ENCODE data around the gene TM9SF2. TPM values are rescaled to one million over a fixed set of nuclear protein-coding genes. Genes with fewer than 3 reads are reported as not detected.

TM9SF2 gene, protein sequence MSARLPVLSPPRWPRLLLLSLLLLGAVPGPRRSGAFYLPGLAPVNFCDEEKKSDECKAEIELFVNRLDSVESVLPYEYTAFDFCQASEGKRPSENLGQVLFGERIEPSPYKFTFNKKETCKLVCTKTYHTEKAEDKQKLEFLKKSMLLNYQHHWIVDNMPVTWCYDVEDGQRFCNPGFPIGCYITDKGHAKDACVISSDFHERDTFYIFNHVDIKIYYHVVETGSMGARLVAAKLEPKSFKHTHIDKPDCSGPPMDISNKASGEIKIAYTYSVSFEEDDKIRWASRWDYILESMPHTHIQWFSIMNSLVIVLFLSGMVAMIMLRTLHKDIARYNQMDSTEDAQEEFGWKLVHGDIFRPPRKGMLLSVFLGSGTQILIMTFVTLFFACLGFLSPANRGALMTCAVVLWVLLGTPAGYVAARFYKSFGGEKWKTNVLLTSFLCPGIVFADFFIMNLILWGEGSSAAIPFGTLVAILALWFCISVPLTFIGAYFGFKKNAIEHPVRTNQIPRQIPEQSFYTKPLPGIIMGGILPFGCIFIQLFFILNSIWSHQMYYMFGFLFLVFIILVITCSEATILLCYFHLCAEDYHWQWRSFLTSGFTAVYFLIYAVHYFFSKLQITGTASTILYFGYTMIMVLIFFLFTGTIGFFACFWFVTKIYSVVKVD
- 89.4 and 149 TPM in 2 replicates for total RNA-seq

DNA sequence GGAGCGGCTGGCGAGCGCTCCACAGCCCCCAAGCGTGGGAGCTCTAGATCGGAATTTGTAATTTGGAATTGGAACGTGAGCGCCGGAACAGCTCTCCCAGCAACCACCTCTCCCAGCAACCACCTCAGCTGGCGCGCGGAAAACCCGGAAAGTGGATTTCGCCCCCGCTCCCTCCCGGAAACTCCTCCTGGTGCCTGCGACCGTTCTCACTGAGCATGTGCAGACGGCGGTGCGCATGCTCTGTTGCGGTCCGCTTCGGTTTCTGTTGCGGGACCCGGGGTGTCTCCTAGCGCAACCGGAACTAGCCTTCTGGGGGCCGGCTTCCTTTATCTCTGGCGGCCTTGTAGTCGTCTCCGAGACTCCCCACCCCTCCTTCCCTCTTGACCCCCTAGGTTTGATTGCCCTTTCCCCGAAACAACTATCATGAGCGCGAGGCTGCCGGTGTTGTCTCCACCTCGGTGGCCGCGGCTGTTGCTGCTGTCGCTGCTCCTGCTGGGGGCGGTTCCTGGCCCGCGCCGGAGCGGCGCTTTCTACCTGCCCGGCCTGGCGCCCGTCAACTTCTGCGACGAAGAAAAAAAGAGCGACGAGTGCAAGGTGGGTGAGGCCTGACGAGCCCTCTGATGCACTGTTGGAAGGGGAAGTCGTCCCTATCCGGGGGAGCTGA is at the start of gene TM9SF2:
Gene TM9SF2 (plus strand): TSS at position 289 of the 664 bp plus-strand sequence. CDS start 135 bp downstream, at position 424.

DNA sequence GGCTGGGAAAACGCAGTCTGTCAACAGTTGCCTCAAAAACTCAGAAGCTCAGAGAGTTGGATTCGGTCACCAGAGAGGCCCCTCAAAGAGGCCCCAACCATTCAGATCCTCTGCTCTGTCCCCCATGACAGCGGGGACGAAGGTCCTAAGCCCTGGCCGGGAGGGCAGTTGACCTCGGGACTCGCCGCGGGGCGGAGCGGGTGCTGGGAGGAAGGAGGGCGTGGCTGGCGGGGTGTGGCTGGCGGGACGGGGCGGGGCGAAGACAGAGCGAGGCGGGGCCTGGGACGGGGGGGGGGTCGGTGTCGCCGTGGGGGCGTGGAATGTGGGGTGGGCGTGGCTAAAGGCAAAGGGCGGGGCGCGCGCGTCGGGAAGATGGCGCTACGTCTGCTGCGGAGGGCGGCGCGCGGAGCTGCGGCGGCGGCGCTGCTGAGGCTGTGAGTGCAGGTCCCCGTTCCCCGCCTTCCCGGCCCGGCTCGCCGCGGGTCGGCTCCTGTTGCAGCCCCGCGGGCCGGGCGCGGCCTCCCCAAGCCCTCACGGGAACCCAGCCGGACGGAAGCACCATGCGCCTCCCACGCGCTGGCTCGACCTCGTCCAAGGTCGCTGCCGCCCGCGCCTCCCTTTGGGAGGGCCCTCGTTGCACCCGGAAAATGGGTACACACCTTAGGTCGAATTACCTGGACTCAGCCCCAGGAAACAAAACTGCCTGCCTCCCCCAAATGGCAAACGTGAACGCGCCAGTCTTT is 105.2 kb downstream of the TM9SF2 start, which contains the start of gene CLYBL:
Gene CLYBL (plus strand): TSS at position 367 of the 743 bp plus-strand sequence.

Other genes with a start within 250 kb of the TM9SF2 start
- gene GPR18, start 243.1 kb upstream of the TM9SF2 start, total RNA-seq: not detected in 2 replicates
- gene GPR183, start 194.1 kb upstream of the TM9SF2 start, total RNA-seq: under 0.01 and 0.19 TPM in 2 replicates
- 0.94 and 1.1 TPM in 2 replicates for gene CLYBL, start 105.2 kb downstream of the TM9SF2 start, total RNA-seq